Measurements from ENCODE around the gene ITGA6.

Gene ITGA6

GRCh38 chr2:172470958-172471922 is 43.9 kb downstream of the ITGA6 start:
- H3K27me3 ChIP-seq (ENCODE audit: control insufficient read depth, insufficient read depth, low read length) = no peaks in the 10 kb centered on the region
- peaks cover 59% of the 10 kb centered on the region for H3K36me3 ChIP-seq (ENCODE audit: control insufficient read depth, insufficient read depth, low read length)
- no peak overlapping the region for H3K4me3 ChIP-seq (ENCODE audit: low read depth, low read length)
- H3K9me3 ChIP-seq (ENCODE audit: control insufficient read depth, insufficient read depth, low read depth, low read length) = no peaks in the 10 kb centered on the region
- no peaks in the 10 kb centered on the region; the same call in 1 of the 2 replicates for H3K4me1 ChIP-seq (ENCODE audit: control insufficient read depth, insufficient read depth, low read length)
- no peak overlapping the region for H3K27ac ChIP-seq (ENCODE audit: low read depth, low read length)
- H3K9ac ChIP-seq (ENCODE audit: low read length) = no peak overlapping the region

GRCh38 chr2:172472446-172473033 is 45.2 kb downstream of the ITGA6 start:
- Histone ChIP-seq H3K9ac (ENCODE audit: low read length) (no peak overlapping the region), H3K9me3 (ENCODE audit: control insufficient read depth, insufficient read depth, low read depth, low read length) (no peaks in the 10 kb centered on the region), H3K27ac (ENCODE audit: low read depth, low read length) (no peak overlapping the region), H3K4me1 (ENCODE audit: control insufficient read depth, insufficient read depth, low read length) (no peaks in the 10 kb centered on the region; the same call in 1 of the 2 replicates), H3K27me3 (ENCODE audit: control insufficient read depth, insufficient read depth, low read length) (no peaks in the 10 kb centered on the region), H3K4me3 (ENCODE audit: low read depth, low read length) (no peak overlapping the region), H3K36me3 (ENCODE audit: control insufficient read depth, insufficient read depth, low read length) (peaks cover 62% of the 10 kb centered on the region)

GRCh38 chr2:172473167-172473566 is 45.8 kb downstream of the ITGA6 start:
- Histone ChIP-seq H3K4me1 (ENCODE audit: control insufficient read depth, insufficient read depth, low read length) (no peaks in the 10 kb centered on the region; the same call in 1 of the 2 replicates), H3K36me3 (ENCODE audit: control insufficient read depth, insufficient read depth, low read length) (peaks cover 66% of the 10 kb centered on the region), H3K27me3 (ENCODE audit: control insufficient read depth, insufficient read depth, low read length) (no peaks in the 10 kb centered on the region), H3K27ac (ENCODE audit: low read depth, low read length) (no peak overlapping the region), H3K4me3 (ENCODE audit: low read depth, low read length) (no peak overlapping the region), H3K9me3 (ENCODE audit: control insufficient read depth, insufficient read depth, low read depth, low read length) (no peaks in the 10 kb centered on the region), H3K9ac (ENCODE audit: low read length) (no peak overlapping the region)

GRCh38 chr2:172478353-172478752 is 51.0 kb downstream of the ITGA6 start:
- Histone ChIP-seq H3K27ac (ENCODE audit: low read depth, low read length) (no peak overlapping the region), H3K27me3 (ENCODE audit: control insufficient read depth, insufficient read depth, low read length) (no peaks in the 10 kb centered on the region), H3K4me1 (ENCODE audit: control insufficient read depth, insufficient read depth, low read length) (no peaks in the 10 kb centered on the region; the same call in 1 of the 2 replicates), H3K9me3 (ENCODE audit: control insufficient read depth, insufficient read depth, low read depth, low read length) (no peaks in the 10 kb centered on the region), H3K4me3 (ENCODE audit: low read depth, low read length) (no peak overlapping the region), H3K36me3 (ENCODE audit: control insufficient read depth, insufficient read depth, low read length) (peaks cover 88% of the 10 kb centered on the region), H3K9ac (ENCODE audit: low read length) (no peak overlapping the region)

- no peaks in the 10 kb centered on the region for H3K9me3 ChIP-seq (ENCODE audit: control insufficient read depth, insufficient read depth, low read depth, low read length)
- peaks cover 83% of the 10 kb centered on the region for H3K36me3 ChIP-seq (ENCODE audit: control insufficient read depth, insufficient read depth, low read length)
- no peak overlapping the region for H3K27ac ChIP-seq (ENCODE audit: low read depth, low read length)
- no peaks in the 10 kb centered on the region; the same call in 1 of the 2 replicates for H3K4me1 ChIP-seq (ENCODE audit: control insufficient read depth, insufficient read depth, low read length)
- no peaks in the 10 kb centered on the region for H3K27me3 ChIP-seq (ENCODE audit: control insufficient read depth, insufficient read depth, low read length)
- H3K4me3 ChIP-seq (ENCODE audit: low read depth, low read length) = no peak overlapping the region
- no peak overlapping the region for H3K9ac ChIP-seq (ENCODE audit: low read length)
These were observed 53.2 kb downstream of the ITGA6 start for GRCh38 chr2:172480301-172481218.

- Histone ChIP-seq H3K27ac (ENCODE audit: low read depth, low read length) (no peak overlapping the region), H3K36me3 (ENCODE audit: control insufficient read depth, insufficient read depth, low read length) (peaks cover 84% of the 10 kb centered on the region), H3K4me1 (ENCODE audit: control insufficient read depth, insufficient read depth, low read length) (no peaks in the 10 kb centered on the region; the same call in 1 of the 2 replicates), H3K9me3 (ENCODE audit: control insufficient read depth, insufficient read depth, low read depth, low read length) (no peaks in the 10 kb centered on the region), H3K9ac (ENCODE audit: low read length) (no peak overlapping the region), H3K27me3 (ENCODE audit: control insufficient read depth, insufficient read depth, low read length) (no peaks in the 10 kb centered on the region), H3K4me3 (ENCODE audit: low read depth, low read length) (no peak overlapping the region)
These were observed 54.3 kb downstream of the ITGA6 start for GRCh38 chr2:172481507-172482262.

- Histone ChIP-seq H3K27ac (ENCODE audit: low read depth, low read length) (no peak overlapping the region), H3K4me3 (ENCODE audit: low read depth, low read length) (no peak overlapping the region), H3K9ac (ENCODE audit: low read length) (no peak overlapping the region), H3K27me3 (ENCODE audit: control insufficient read depth, insufficient read depth, low read length) (no peaks in the 10 kb centered on the region), H3K36me3 (ENCODE audit: control insufficient read depth, insufficient read depth, low read length) (peaks cover 88% of the 10 kb centered on the region), H3K9me3 (ENCODE audit: control insufficient read depth, insufficient read depth, low read depth, low read length) (no peaks in the 10 kb centered on the region), H3K4me1 (ENCODE audit: control insufficient read depth, insufficient read depth, low read length) (no peaks in the 10 kb centered on the region; the same call in 1 of the 2 replicates)
These were observed 56.9 kb downstream of the ITGA6 start for GRCh38 chr2:172484253-172484652.

- Histone ChIP-seq H3K4me3 (ENCODE audit: low read depth, low read length) (no peak overlapping the region), H3K27me3 (ENCODE audit: control insufficient read depth, insufficient read depth, low read length) (no peaks in the 10 kb centered on the region), H3K27ac (ENCODE audit: low read depth, low read length) (no peak overlapping the region), H3K9me3 (ENCODE audit: control insufficient read depth, insufficient read depth, low read depth, low read length) (no peaks in the 10 kb centered on the region), H3K9ac (ENCODE audit: low read length) (no peak overlapping the region), H3K4me1 (ENCODE audit: control insufficient read depth, insufficient read depth, low read length) (no peaks in the 10 kb centered on the region; the same call in 1 of the 2 replicates), H3K36me3 (ENCODE audit: control insufficient read depth, insufficient read depth, low read length) (peaks cover 88% of the 10 kb centered on the region)
These were observed 57.3 kb downstream of the ITGA6 start for GRCh38 chr2:172484706-172485105.

GRCh38 chr2:172488556-172488955 is 61.2 kb downstream of the ITGA6 start:
- no peak overlapping the region for H3K9ac ChIP-seq (ENCODE audit: low read length)
- no peak overlapping the region for H3K4me3 ChIP-seq (ENCODE audit: low read depth, low read length)
- H3K9me3 ChIP-seq (ENCODE audit: control insufficient read depth, insufficient read depth, low read depth, low read length) = no peaks in the 10 kb centered on the region
- no peak overlapping the region for H3K27ac ChIP-seq (ENCODE audit: low read depth, low read length)
- H3K27me3 ChIP-seq (ENCODE audit: control insufficient read depth, insufficient read depth, low read length) = no peaks in the 10 kb centered on the region
- H3K4me1 ChIP-seq (ENCODE audit: control insufficient read depth, insufficient read depth, low read length) = no peaks in the 10 kb centered on the region
- peaks cover 89% of the 10 kb centered on the region for H3K36me3 ChIP-seq (ENCODE audit: control insufficient read depth, insufficient read depth, low read length)

- Histone ChIP-seq H3K4me1 (ENCODE audit: control insufficient read depth, insufficient read depth, low read length) (no peaks in the 10 kb centered on the region), H3K36me3 (ENCODE audit: control insufficient read depth, insufficient read depth, low read length) (peaks cover 98% of the 10 kb centered on the region), H3K27me3 (ENCODE audit: control insufficient read depth, insufficient read depth, low read length) (no peaks in the 10 kb centered on the region), H3K27ac (ENCODE audit: low read depth, low read length) (no peak overlapping the region), H3K9ac (ENCODE audit: low read length) (no peak overlapping the region), H3K4me3 (ENCODE audit: low read depth, low read length) (no peak overlapping the region), H3K9me3 (ENCODE audit: control insufficient read depth, insufficient read depth, low read depth, low read length) (no peaks in the 10 kb centered on the region)
These were observed 62.3 kb downstream of the ITGA6 start for GRCh38 chr2:172489681-172490080.
